Endothelial cell of umbilical vein (primary cell): ENCODE results near the gene SORCS1. TPM values are rescaled to one million over a fixed set of nuclear protein-coding genes. Genes with fewer than 3 reads are reported as not detected.

Source experiments
- BruUV-seq: library from RNA; stranded (reverse); fragments of 400-500 nt; replicated peaks from 2 replicates; lab custom pipeline; 2021; lab: Mats Ljungman, UMichigan
- CTCF ChIA-PET: fragments of 300-600, 350-600 bp; sonication (Branson Sonifier 250); formaldehyde crosslinking; loops from one replicate; lab custom pipeline; 2021; ENCODE audit warnings: antibody characterized with exemption, inconsistent platforms; lab: Charles Lee
- POLR2A ChIA-PET: fragments of 300-600, 350-600 bp; sonication (Branson Sonifier 250); formaldehyde crosslinking; loops from one replicate; lab custom pipeline; 2021; ENCODE audit warnings: antibody characterized with exemption, inconsistent platforms; lab: Charles Lee
- DNase-seq: peaks from one replicate; pipeline ENCODE4 v3.0.0-alpha.2; 2011; ENCODE audit warnings: low read depth, low spot score
- FAIRE-seq: peaks from 2 replicates; lab custom pipeline; 2011; peaks lifted over from hg19 to GRCh38; lab: Jason Lieb, UNC
- H2AFZ ChIP-seq: 2 replicates; pipeline ENCODE4 v1.6.0; 2012; ENCODE audit warnings: low read depth, low read length, control low read depth, inconsistent platforms
- H3K27ac ChIP-seq: 2 replicates; pipeline ENCODE4 v1.5.1; 2011; ENCODE audit warnings: low read depth, mild to moderate bottlenecking, control low read depth, low read length, moderate library complexity; ENCODE audit not compliant: insufficient read depth
- H3K27me3 ChIP-seq, 2 experiments: 2 replicates each; pipeline versions ENCODE4 v1.6.0 to v1.6.1; 2011; ENCODE audit warnings: low read length in 2 of 2, mixed read lengths in 1 of 2; ENCODE audit not compliant: control insufficient read depth in 2 of 2, insufficient read depth in 2 of 2
- H3K36me3 ChIP-seq, 2 experiments: 2 replicates in 1 of 2; 3 replicates in 1 of 2; pipeline ENCODE4 v1.5.1; 2011; ENCODE audit warnings: low read length in 2 of 2, mild to moderate bottlenecking in 1 of 2, moderate library complexity in 1 of 2; ENCODE audit not compliant: control insufficient read depth in 2 of 2, insufficient read depth in 2 of 2; ENCODE audit errors: extremely low read depth in 1 of 2
- H3K4me1 ChIP-seq: 3 replicates; pipeline ENCODE4 v1.5.1; 2011; ENCODE audit warnings: mild to moderate bottlenecking, low read length; ENCODE audit not compliant: control insufficient read depth, insufficient read depth; ENCODE audit errors: extremely low read depth
- H3K4me2 ChIP-seq: 2 replicates; pipeline ENCODE4 v1.6.1; 2011; ENCODE audit warnings: low read length, control low read depth, mixed read lengths; ENCODE audit not compliant: insufficient read depth
- H3K4me3 ChIP-seq, 3 experiments: fragments of 200-600 bp in 1 of 3; sonication (generic), shearing (Covaris generic) in 1 of 3; replicated peaks in 1 of 3; 2 replicates each; pipeline ENCODE4 v1.5.1; 2011 to 2016; ENCODE audit warnings: control low read depth in 3 of 3, low read length in 3 of 3, mild to moderate bottlenecking in 2 of 3, inconsistent platforms in 1 of 3, low read depth in 1 of 3, moderate library complexity in 1 of 3; ENCODE audit not compliant: insufficient read depth in 1 of 3
- H3K79me2 ChIP-seq: 2 replicates; pipeline ENCODE4 v1.6.0; 2012; ENCODE audit warnings: low read length, inconsistent platforms; ENCODE audit not compliant: control insufficient read depth, insufficient read depth
- H3K9ac ChIP-seq: replicated peaks from 2 replicates; pipeline ENCODE3; 2011; ENCODE audit warnings: low read length, control low read depth; ENCODE audit not compliant: insufficient read depth; ENCODE audit errors: extremely low read depth
- H3K9me1 ChIP-seq: replicated peaks from 3 replicates; pipeline ENCODE4 v1.6.0; 2011; ENCODE audit warnings: mild to moderate bottlenecking, low read length; ENCODE audit not compliant: control insufficient read depth, insufficient read depth; ENCODE audit errors: extremely low read depth
- H3K9me3 ChIP-seq: replicated peaks from 2 replicates; pipeline ENCODE4 v1.5.1; 2012; ENCODE audit warnings: low read length, inconsistent platforms; ENCODE audit not compliant: control insufficient read depth, insufficient read depth
- H4K20me1 ChIP-seq: replicated peaks from 2 replicates; pipeline ENCODE3; 2011; ENCODE audit warnings: mild to moderate bottlenecking, low read length; ENCODE audit not compliant: control insufficient read depth, insufficient read depth; ENCODE audit errors: extremely low read depth
- EZH2 ChIP-seq: IDR thresholded peaks from 2 replicates; pipeline ENCODE4 v1.6.1; 2012; ENCODE audit warnings: borderline replicate concordance, low read depth, mild to moderate bottlenecking, moderate library complexity, low read length, inconsistent platforms; ENCODE audit not compliant: severe bottlenecking
- FOS ChIP-seq: IDR thresholded peaks from 2 replicates; pipeline ENCODE4 v1.6.1; 2011; ENCODE audit warnings: mild to moderate bottlenecking, low read length, moderate library complexity, borderline replicate concordance; ENCODE audit not compliant: insufficient read depth
- GATA2 ChIP-seq: IDR thresholded peaks from 2 replicates; pipeline ENCODE4 v1.7.0; 2011; ENCODE audit warnings: low read depth, mild to moderate bottlenecking, moderate library complexity, mixed read lengths, low read length; ENCODE audit not compliant: insufficient read length, insufficient read depth
- JUN ChIP-seq: IDR thresholded peaks from 2 replicates; pipeline ENCODE4 v1.6.1; 2011; ENCODE audit warnings: borderline replicate concordance, low read depth; ENCODE audit not compliant: insufficient read length, insufficient read depth
- MAX ChIP-seq: IDR thresholded peaks from 2 replicates; pipeline ENCODE4 v1.6.1; 2011; ENCODE audit not compliant: insufficient read depth, insufficient read length
- MYC ChIP-seq: IDR thresholded peaks from one replicate; pipeline ENCODE4 v1.6.1; 2011; ENCODE audit warnings: mild to moderate bottlenecking, low read depth, low read length
- POLR2A ChIP-seq: IDR thresholded peaks from 2 replicates; pipeline ENCODE4 v1.6.1; 2012; ENCODE audit warnings: low read depth, mild to moderate bottlenecking, control low read depth, low read length
- POLR2AphosphoS5 ChIP-seq: IDR thresholded peaks from 2 replicates; pipeline ENCODE4 v1.6.1; 2012; ENCODE audit warnings: low read depth, mild to moderate bottlenecking, control low read depth, low read length, moderate library complexity; ENCODE audit not compliant: insufficient read depth
- dilution Hi-C: fragments of 300-500 bp; cut with MboI; formaldehyde crosslinking; loops from one replicate; pipeline ENCODE4 v1.15.0; 2019; ENCODE audit warnings: low sequenced_read_pairs; ENCODE audit not compliant: extremely low pct_ligation_motif_present
- intact Hi-C: fragments of 100-400 bp; cut with micrococcal nuclease; formaldehyde crosslinking; loops from one replicate; pipeline ENCODE4 v1.10.0; 2022
- polyA plus RNA-seq, 4 experiments: library from polyadenylated mRNA; depleted of rRNA in 3 of 4; stranded (reverse) in 3 of 4; unstranded in 1 of 4; fragments of >200 nt; gene quantifications; 2 replicates each; pipeline versions ENCODE4 v1.2.1 to v1.2.3, GENCODE V29; 2011 to 2012; ENCODE audit warnings: missing spikeins in 1 of 4
- total RNA-seq: library from RNA; stranded (reverse); gene quantifications from 2 replicates; pipeline ENCODE4 v1.2.3, GENCODE V29; 2021
- TF ChIP-seq, protein P1 (sequence below), 2 donors: IDR thresholded peaks; 1 replicate in 1 of 2; 2 replicates in 1 of 2; pipeline ENCODE4 v1.5.1; 2011; ENCODE audit warnings: low read length in 2 of 2, mild to moderate bottlenecking in 2 of 2, moderate library complexity in 2 of 2, control low read depth in 1 of 2, inconsistent platforms in 1 of 2, low read depth in 1 of 2; ENCODE audit not compliant: insufficient read depth in 1 of 2; ENCODE audit errors: extremely low read depth in 1 of 2

Gene SORCS1
- total and polyA plus RNA-seq, 2 donors (not counting 3 experiments of a cell fraction or from before 2014, with no cell fraction given), result not detected

DNA sequence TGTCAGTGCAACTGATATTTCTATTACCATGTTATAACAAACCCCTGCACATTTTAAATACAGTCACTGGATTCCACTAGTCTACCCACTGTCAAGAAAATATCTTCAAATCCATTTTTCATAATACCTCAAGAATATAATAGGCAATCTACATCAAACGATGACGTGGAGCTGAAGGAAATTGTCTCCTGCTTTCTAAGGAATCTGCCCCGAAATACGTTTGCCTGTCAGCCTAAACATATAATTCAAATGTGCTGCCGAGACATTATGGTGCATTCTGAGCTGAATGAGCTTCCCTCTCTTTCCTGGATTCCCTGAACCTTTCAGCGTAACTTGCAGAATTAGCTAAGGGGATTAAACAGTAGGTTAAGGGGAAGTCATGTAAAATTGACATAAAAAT lies 306.8 kb downstream of the SORCS1 start:
- H4K20me1 ChIP-seq, result no peaks in the 10 kb centered on the region
- dilution Hi-C loops (no loop called here), intact Hi-C loops (no loop called here)
- H3K27me3 ChIP-seq, result no peaks in the 10 kb centered on the region
- no peaks in the 10 kb centered on the region for H3K36me3 ChIP-seq
- H3K4me2 ChIP-seq, result no peak overlapping the region
- FAIRE-seq, result no peak
- H3K9ac ChIP-seq, result no peak overlapping the region
- no TSS peak for BruUV-seq
- no peak for TF ChIP-seq JUN
- no peak for TF ChIP-seq EZH2
- TF ChIP-seq POLR2AphosphoS5, result no peak
- TF ChIP-seq, protein P1, sequence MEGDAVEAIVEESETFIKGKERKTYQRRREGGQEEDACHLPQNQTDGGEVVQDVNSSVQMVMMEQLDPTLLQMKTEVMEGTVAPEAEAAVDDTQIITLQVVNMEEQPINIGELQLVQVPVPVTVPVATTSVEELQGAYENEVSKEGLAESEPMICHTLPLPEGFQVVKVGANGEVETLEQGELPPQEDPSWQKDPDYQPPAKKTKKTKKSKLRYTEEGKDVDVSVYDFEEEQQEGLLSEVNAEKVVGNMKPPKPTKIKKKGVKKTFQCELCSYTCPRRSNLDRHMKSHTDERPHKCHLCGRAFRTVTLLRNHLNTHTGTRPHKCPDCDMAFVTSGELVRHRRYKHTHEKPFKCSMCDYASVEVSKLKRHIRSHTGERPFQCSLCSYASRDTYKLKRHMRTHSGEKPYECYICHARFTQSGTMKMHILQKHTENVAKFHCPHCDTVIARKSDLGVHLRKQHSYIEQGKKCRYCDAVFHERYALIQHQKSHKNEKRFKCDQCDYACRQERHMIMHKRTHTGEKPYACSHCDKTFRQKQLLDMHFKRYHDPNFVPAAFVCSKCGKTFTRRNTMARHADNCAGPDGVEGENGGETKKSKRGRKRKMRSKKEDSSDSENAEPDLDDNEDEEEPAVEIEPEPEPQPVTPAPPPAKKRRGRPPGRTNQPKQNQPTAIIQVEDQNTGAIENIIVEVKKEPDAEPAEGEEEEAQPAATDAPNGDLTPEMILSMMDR (IDR thresholded peaks at IDR 0.05; ENCODE audit: extremely low read depth in 1 of 2, insufficient read depth in 1 of 2, low read depth in 1 of 2, low read length in 2 of 2), result no peak
- no peak for TF ChIP-seq MYC
- no peak for TF ChIP-seq GATA2
- no peak for TF ChIP-seq MAX
- TF ChIP-seq POLR2A, result no peak
- TF ChIP-seq FOS, result no peak
- no peaks in the 10 kb centered on the region for H3K4me1 ChIP-seq
- H3K79me2 ChIP-seq, result no peaks in the 10 kb centered on the region
- no peak overlapping the region for H3K4me3 ChIP-seq
- CTCF ChIA-PET, result no interaction called here
- H3K27ac ChIP-seq, result no peak overlapping the region
- no peak overlapping the region for H2AFZ ChIP-seq
- H3K9me3 ChIP-seq, result peaks cover 7% of the 10 kb centered on the region
- no peaks in the 10 kb centered on the region for H3K9me1 ChIP-seq
- POLR2A ChIA-PET, result no interaction called here
- no peak for DNase-seq
